ENCODE measurements around the gene COL8A1. TPM values are rescaled to one million over a fixed set of nuclear protein-coding genes. Genes with fewer than 3 reads are reported as not detected.

The COL8A1 gene
- total and polyA plus RNA-seq, 7 experiments from 2014 or later: 0.13 to 0.24 (median 0.14) TPM; not detected in 3

GRCh38 chr3:99710094-99710493 lies 71.7 kb downstream of the COL8A1 start:
- ChIA-PET CTCF (no interaction called here), POLR2A (no interaction called here)
- Histone ChIP-seq H3K4me3 (ENCODE audit: low read length) (no peak overlapping the region), H3K4me1 (ENCODE audit: control insufficient read depth in 2 of 2, insufficient read depth in 2 of 2, low read length in 2 of 2) (no peaks in the 10 kb centered on the region), H3K9me3 (ENCODE audit: control insufficient read depth in 2 of 3, low read length in 3 of 3) (no peaks in the 10 kb centered on the region), H3K27ac (ENCODE audit: low read depth, low read length) (no peak overlapping the region), H3K36me3 (ENCODE audit: control insufficient read depth in 2 of 3, insufficient read depth in 3 of 3, low read length in 3 of 3) (no peaks in the 10 kb centered on the region), H3K27me3 (ENCODE audit: control insufficient read depth in 2 of 2, insufficient read depth in 2 of 2, low read length in 2 of 2) (no peaks in the 10 kb centered on the region)
- Mint-ChIP-seq H3K36me3 (no peaks in the 10 kb centered on the region), H3K9me3 (peaks cover 0 to 1% (median 0%) of the 10 kb centered on the region in 11 donors), H3K27ac (no peak overlapping the region), H3K27me3 (peaks cover 3 to 11% (median 7%) of the 10 kb centered on the region in 5 donors), H3K4me3 (no peak overlapping the region), H3K4me1 (no peaks in the 10 kb centered on the region)
- DNase-seq: no peak
- no peak for ATAC-seq
- intact Hi-C loops (cut with micrococcal nuclease): no loop called here

- Mint-ChIP-seq H3K4me3 (no peak overlapping the region), H3K4me1 (no peaks in the 10 kb centered on the region), H3K27me3 (peaks cover 5 to 12% (median 10%) of the 10 kb centered on the region in 5 donors), H3K36me3 (no peaks in the 10 kb centered on the region), H3K9me3 (peaks cover 0 to 1% (median 0%) of the 10 kb centered on the region in 11 donors), H3K27ac (no peak overlapping the region)
- H3K36me3 ChIP-seq (ENCODE audit: control insufficient read depth in 2 of 3, insufficient read depth in 3 of 3, low read length in 3 of 3): no peaks in the 10 kb centered on the region
- H3K4me3 ChIP-seq (ENCODE audit: low read length): no peak overlapping the region
- ChIA-PET POLR2A (no interaction called here), CTCF (no interaction called here)
- H3K27ac ChIP-seq (ENCODE audit: low read depth, low read length): no peak overlapping the region
- DNase-seq (no peak), ATAC-seq (no peak)
- intact Hi-C loops (cut with micrococcal nuclease): no loop called here
- no peaks in the 10 kb centered on the region for H3K27me3 ChIP-seq (ENCODE audit: control insufficient read depth in 2 of 2, insufficient read depth in 2 of 2, low read length in 2 of 2)
- H3K4me1 ChIP-seq (ENCODE audit: control insufficient read depth in 2 of 2, insufficient read depth in 2 of 2, low read length in 2 of 2): no peaks in the 10 kb centered on the region
- H3K9me3 ChIP-seq (ENCODE audit: control insufficient read depth in 2 of 3, low read length in 3 of 3): no peaks in the 10 kb centered on the region
These were observed 73.0 kb downstream of the COL8A1 start for GRCh38 chr3:99711351-99711750.

- Mint-ChIP-seq H3K27ac (no peak overlapping the region), H3K36me3 (no peaks in the 10 kb centered on the region), H3K4me1 (no peaks in the 10 kb centered on the region), H3K9me3 (peaks cover 0 to 1% (median 0%) of the 10 kb centered on the region in 11 donors), H3K27me3 (peaks cover 5 to 15% (median 10%) of the 10 kb centered on the region in 5 donors), H3K4me3 (no peak overlapping the region)
- no peaks in the 10 kb centered on the region for H3K9me3 ChIP-seq (ENCODE audit: control insufficient read depth in 2 of 3, low read length in 3 of 3)
- no peaks in the 10 kb centered on the region for H3K36me3 ChIP-seq (ENCODE audit: control insufficient read depth in 2 of 3, insufficient read depth in 3 of 3, low read length in 3 of 3)
- CTCF ChIA-PET: no interaction called here
- DNase-seq: no peak
- no peak overlapping the region for H3K4me3 ChIP-seq (ENCODE audit: low read length)
- H3K4me1 ChIP-seq (ENCODE audit: control insufficient read depth in 2 of 2, insufficient read depth in 2 of 2, low read length in 2 of 2): no peaks in the 10 kb centered on the region
- POLR2A ChIA-PET: no interaction called here
- no peak for ATAC-seq
- intact Hi-C loops (cut with micrococcal nuclease): no loop called here
- H3K27me3 ChIP-seq (ENCODE audit: control insufficient read depth in 2 of 2, insufficient read depth in 2 of 2, low read length in 2 of 2): no peaks in the 10 kb centered on the region
- no peak overlapping the region for H3K27ac ChIP-seq (ENCODE audit: low read depth, low read length)
These were observed 74.0 kb downstream of the COL8A1 start for GRCh38 chr3:99712291-99712954.

- Mint-ChIP-seq H3K4me3 (no peak overlapping the region), H3K27me3 (peaks cover 5 to 10% (median 10%) of the 10 kb centered on the region in 5 donors), H3K4me1 (no peaks in the 10 kb centered on the region), H3K27ac (no peak overlapping the region), H3K36me3 (no peaks in the 10 kb centered on the region), H3K9me3 (peaks cover 0 to 1% (median 0%) of the 10 kb centered on the region in 11 donors)
- no peak overlapping the region for H3K4me3 ChIP-seq (ENCODE audit: low read length)
- DNase-seq (no peak), ATAC-seq (no peak)
- no peaks in the 10 kb centered on the region for H3K36me3 ChIP-seq (ENCODE audit: control insufficient read depth in 2 of 3, insufficient read depth in 3 of 3, low read length in 3 of 3)
- ChIA-PET POLR2A (no interaction called here), CTCF (interaction anchor here (0.9 kb wide), 1 partner anchor 31 kb away, joined by 3 read pairs; no protein-coding TSS in a partner anchor)
- intact Hi-C loops (cut with micrococcal nuclease): no loop called here
- H3K4me1 ChIP-seq (ENCODE audit: control insufficient read depth in 2 of 2, insufficient read depth in 2 of 2, low read length in 2 of 2): no peaks in the 10 kb centered on the region
- H3K27me3 ChIP-seq (ENCODE audit: control insufficient read depth in 2 of 2, insufficient read depth in 2 of 2, low read length in 2 of 2): no peaks in the 10 kb centered on the region
- no peaks in the 10 kb centered on the region for H3K9me3 ChIP-seq (ENCODE audit: control insufficient read depth in 2 of 3, low read length in 3 of 3)
- H3K27ac ChIP-seq (ENCODE audit: low read depth, low read length): no peak overlapping the region
These were observed 75.0 kb downstream of the COL8A1 start for GRCh38 chr3:99713440-99713839.

DNA sequence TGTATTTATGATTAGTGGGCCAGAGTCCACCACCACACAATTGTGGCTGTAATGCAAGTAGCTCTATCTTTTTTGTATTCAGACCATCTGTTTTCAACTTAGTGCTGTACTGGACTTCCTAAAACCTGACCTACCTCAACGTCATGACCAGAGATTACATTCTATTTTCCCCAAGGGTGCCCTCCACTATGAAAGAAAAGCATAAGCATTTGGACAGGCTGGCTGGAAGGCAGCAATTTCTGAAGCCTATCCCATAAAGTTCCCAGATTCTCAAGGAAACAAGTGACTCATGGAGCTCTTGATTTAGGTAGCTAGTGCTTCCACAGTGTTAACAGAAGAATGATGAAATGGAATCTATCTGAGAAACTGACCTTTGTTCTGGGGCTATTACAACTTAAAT lies 75.8 kb downstream of the COL8A1 start:
- no peak overlapping the region for H3K4me3 ChIP-seq (ENCODE audit: low read length)
- no peak overlapping the region for H3K27ac ChIP-seq (ENCODE audit: low read depth, low read length)
- Mint-ChIP-seq H3K9me3 (peaks cover 0 to 1% (median 0%) of the 10 kb centered on the region in 11 donors), H3K4me1 (no peaks in the 10 kb centered on the region), H3K27me3 (peaks cover 5 to 10% (median 10%) of the 10 kb centered on the region in 5 donors), H3K27ac (no peak overlapping the region), H3K36me3 (no peaks in the 10 kb centered on the region), H3K4me3 (no peak overlapping the region)
- ChIA-PET POLR2A (no interaction called here), CTCF (interaction anchor here (0.9 kb wide), 1 partner anchor 31 kb away, joined by 3 read pairs; no protein-coding TSS in a partner anchor)
- no peaks in the 10 kb centered on the region for H3K9me3 ChIP-seq (ENCODE audit: control insufficient read depth in 2 of 3, low read length in 3 of 3)
- intact Hi-C loops (cut with micrococcal nuclease): no loop called here
- H3K4me1 ChIP-seq (ENCODE audit: control insufficient read depth in 2 of 2, insufficient read depth in 2 of 2, low read length in 2 of 2): no peaks in the 10 kb centered on the region
- DNase-seq: no peak
- H3K27me3 ChIP-seq (ENCODE audit: control insufficient read depth in 2 of 2, insufficient read depth in 2 of 2, low read length in 2 of 2): no peaks in the 10 kb centered on the region
- H3K36me3 ChIP-seq (ENCODE audit: control insufficient read depth in 2 of 3, insufficient read depth in 3 of 3, low read length in 3 of 3): no peaks in the 10 kb centered on the region
- ATAC-seq: no peak

DNA sequence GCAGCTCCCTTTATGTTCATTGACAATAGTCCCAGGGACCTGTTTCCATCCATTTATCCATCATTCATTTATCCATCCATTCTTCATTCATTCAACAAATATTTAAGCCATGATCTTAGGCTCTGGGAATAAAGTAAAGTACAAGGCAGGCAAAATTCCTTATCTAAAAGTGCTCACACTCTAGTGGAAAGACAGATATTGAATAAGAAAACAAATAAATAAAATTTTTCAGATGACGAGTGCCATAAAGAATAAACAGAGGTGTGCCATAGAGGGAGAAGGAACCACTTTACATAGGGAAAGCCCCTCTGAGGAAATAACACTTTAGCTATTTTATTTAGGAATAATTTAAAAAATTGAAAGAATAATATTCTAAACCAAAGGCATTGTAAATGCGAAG lies 76.2 kb downstream of the COL8A1 start:
- no peak overlapping the region for H3K27ac Mint-ChIP-seq
- H3K36me3 Mint-ChIP-seq: no peaks in the 10 kb centered on the region
- H3K9me3 ChIP-seq (ENCODE audit: control insufficient read depth in 2 of 3, low read length in 3 of 3): no peaks in the 10 kb centered on the region
- ChIA-PET POLR2A (no interaction called here), CTCF (no interaction called here)
- H3K4me3 Mint-ChIP-seq: no peak overlapping the region
- H3K9me3 Mint-ChIP-seq: peaks cover 0 to 1% (median 0%) of the 10 kb centered on the region in 11 donors
- H3K27me3 Mint-ChIP-seq: peaks cover 5 to 14% (median 10%) of the 10 kb centered on the region in 5 donors
- ATAC-seq (no peak), DNase-seq (no peak)
- H3K4me1 Mint-ChIP-seq: no peaks in the 10 kb centered on the region
- no peaks in the 10 kb centered on the region for H3K27me3 ChIP-seq (ENCODE audit: control insufficient read depth in 2 of 2, insufficient read depth in 2 of 2, low read length in 2 of 2)
- H3K27ac ChIP-seq (ENCODE audit: low read depth, low read length): no peak overlapping the region
- no peak overlapping the region for H3K4me3 ChIP-seq (ENCODE audit: low read length)
- intact Hi-C loops (cut with micrococcal nuclease): no loop called here
- no peaks in the 10 kb centered on the region for H3K36me3 ChIP-seq (ENCODE audit: control insufficient read depth in 2 of 3, insufficient read depth in 3 of 3, low read length in 3 of 3)
- no peaks in the 10 kb centered on the region for H3K4me1 ChIP-seq (ENCODE audit: control insufficient read depth in 2 of 2, insufficient read depth in 2 of 2, low read length in 2 of 2)

DNA sequence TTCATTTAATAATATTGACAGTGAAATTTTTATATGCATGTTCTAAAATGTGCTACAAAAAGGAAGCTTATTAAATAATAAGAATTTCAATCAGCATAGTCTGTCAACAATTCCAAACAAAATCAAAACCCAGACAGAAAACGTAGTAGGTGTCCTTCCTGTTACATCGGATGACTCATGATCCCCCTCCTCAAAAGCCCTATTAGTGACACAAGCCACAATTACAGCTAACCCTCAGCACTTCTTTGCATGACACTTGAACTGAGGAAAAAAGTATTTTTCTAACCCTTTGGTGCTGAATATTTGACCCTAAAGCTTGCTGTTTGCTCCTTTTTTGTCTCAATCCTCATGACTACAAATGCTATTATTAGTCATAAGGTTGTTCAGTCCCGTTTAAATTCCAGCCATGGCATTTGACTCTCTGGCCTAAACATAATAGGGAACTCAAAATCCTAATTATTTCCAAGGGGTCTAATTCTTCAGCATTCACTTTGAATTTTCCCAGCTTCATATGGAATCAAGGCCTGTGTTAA lies 78.1 kb downstream of the COL8A1 start:
- Histone ChIP-seq H3K4me1 (ENCODE audit: control insufficient read depth in 2 of 2, insufficient read depth in 2 of 2, low read length in 2 of 2) (no peaks in the 10 kb centered on the region), H3K27ac (ENCODE audit: low read depth, low read length) (no peak overlapping the region), H3K27me3 (ENCODE audit: control insufficient read depth in 2 of 2, insufficient read depth in 2 of 2, low read length in 2 of 2) (no peaks in the 10 kb centered on the region), H3K4me3 (ENCODE audit: low read length) (no peak overlapping the region), H3K9me3 (ENCODE audit: control insufficient read depth in 2 of 3, low read length in 3 of 3) (no peaks in the 10 kb centered on the region), H3K36me3 (ENCODE audit: control insufficient read depth in 2 of 3, insufficient read depth in 3 of 3, low read length in 3 of 3) (no peaks in the 10 kb centered on the region)
- intact Hi-C loops (cut with micrococcal nuclease): no loop called here
- no peak for ATAC-seq
- CTCF ChIA-PET: no interaction called here
- Mint-ChIP-seq H3K4me1 (no peaks in the 10 kb centered on the region), H3K27me3 (peaks cover 3 to 23% (median 13%) of the 10 kb centered on the region in 5 donors), H3K9me3 (peaks cover 0 to 2% (median 0%) of the 10 kb centered on the region in 11 donors), H3K4me3 (no peak overlapping the region), H3K27ac (no peak overlapping the region), H3K36me3 (no peaks in the 10 kb centered on the region)
- no peak for DNase-seq
- POLR2A ChIA-PET: no interaction called here
